Activated naive CD4-positive, alpha-beta T cell treated with anti-CD3 and anti-CD28 coated beads, Interleukin-2, amount 50 U/mL, for 24 hours (primary cell): ENCODE measurements around the gene KDM8.
A peak's percentile ranks its signal among the peaks of the same experiment; 100 is the strongest.

Experiments used
- H3K27ac Mint-ChIP-seq: one replicate; pipeline ENCODE4 v1.8.0; 2021; ENCODE audit warnings: mild to moderate bottlenecking, mixed read lengths
- H3K27me3 Mint-ChIP-seq: one replicate; pipeline ENCODE4 v1.8.0; 2021; ENCODE audit warnings: mixed read lengths
- H3K36me3 Mint-ChIP-seq: one replicate; pipeline ENCODE4 v1.8.0; 2021; ENCODE audit warnings: mixed read lengths
- H3K4me1 Mint-ChIP-seq: one replicate; pipeline ENCODE4 v1.8.0; 2021; ENCODE audit warnings: mixed read lengths
- H3K4me3 Mint-ChIP-seq: one replicate; pipeline ENCODE4 v1.8.0; 2021; ENCODE audit warnings: mild to moderate bottlenecking, mixed read lengths
- H3K9me3 Mint-ChIP-seq: one replicate; pipeline ENCODE4 v1.8.0; 2021; ENCODE audit warnings: mixed read lengths

The KDM8 gene

DNA sequence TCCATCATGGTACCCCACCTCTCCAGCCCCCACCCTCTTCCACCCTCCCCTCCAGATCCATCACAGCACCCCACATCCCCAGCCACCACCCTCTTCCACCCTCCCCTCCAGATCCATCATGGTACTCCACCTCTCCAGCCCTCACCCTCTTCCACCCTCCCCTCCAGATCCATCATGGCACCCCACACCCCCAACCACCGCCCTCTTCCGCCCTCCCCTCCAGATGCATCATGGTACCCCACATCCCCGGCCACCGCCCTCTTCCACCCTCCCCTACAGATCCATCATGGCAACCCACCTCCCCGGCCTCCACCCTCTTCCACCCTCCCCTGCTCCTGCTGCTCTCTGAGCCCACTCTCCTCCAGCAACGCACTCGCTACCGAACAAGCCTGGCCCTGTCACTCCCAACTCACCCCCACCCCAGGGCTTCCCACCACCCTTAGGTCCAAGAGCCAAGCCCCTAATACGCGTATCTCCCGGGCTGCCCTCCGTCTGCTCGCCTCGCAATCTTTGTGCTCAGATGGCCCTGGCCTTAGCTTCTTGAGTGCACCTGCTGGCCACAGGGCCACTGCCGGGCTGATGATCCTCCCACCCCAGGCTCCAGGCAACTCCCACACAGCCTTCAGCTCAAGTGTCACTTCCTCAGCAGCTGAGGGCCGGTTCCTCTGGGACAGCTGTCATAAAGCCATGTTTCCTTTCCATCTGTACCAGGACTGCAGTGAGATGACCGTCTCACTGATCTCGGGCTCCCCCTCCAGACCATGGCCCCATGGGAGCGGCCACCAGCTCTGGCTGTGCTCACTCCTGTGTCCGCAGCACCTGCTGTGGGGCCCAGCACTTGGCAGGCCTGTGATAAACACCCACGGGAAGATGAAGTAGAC, 25.5 kb downstream of the KDM8 start:
- peaks cover 82% of the 10 kb centered on the region for H3K4me1 Mint-ChIP-seq
- peak overlapping the region; percentile 20 for H3K4me3 Mint-ChIP-seq
- H3K27ac Mint-ChIP-seq = peak overlapping the region; percentile 88
- H3K36me3 Mint-ChIP-seq = peaks cover 13% of the 10 kb centered on the region
- no peaks in the 10 kb centered on the region for H3K9me3 Mint-ChIP-seq
- no peaks in the 10 kb centered on the region for H3K27me3 Mint-ChIP-seq

DNA sequence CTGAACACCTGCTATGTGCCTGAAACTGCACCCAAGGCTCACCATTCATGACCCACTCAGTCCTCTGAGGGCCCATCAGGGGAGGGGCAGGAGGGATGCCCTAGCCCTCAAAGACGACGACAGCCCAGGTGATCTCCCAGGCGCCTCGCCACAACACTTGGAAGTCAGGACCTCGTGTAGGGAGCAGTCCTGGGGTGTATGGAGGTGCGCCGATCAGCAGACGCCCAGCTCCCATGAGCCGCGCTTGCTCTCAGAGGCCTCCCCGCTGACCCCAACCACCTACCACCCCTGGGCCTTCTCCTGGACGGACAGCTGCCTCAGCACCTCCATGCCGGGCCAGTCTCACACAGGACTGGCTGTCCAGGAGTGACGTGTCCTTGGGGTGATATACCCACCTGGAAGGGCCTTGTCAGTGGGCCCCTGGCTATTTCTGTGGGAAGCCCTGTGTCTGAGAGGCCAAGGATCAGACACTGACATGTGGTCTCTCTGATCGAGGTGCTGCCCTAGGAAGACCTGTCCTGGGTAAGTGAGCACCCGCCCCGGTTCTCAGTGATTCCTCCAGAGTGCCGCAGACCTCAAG, 26.7 kb downstream of the KDM8 start:
- Mint-ChIP-seq H3K4me1 (peaks cover 89% of the 10 kb centered on the region), H3K4me3 (peak overlapping the region; percentile 66), H3K27me3 (no peaks in the 10 kb centered on the region), H3K36me3 (peaks cover 15% of the 10 kb centered on the region), H3K27ac (peak overlapping the region; percentile 80), H3K9me3 (no peaks in the 10 kb centered on the region)

DNA sequence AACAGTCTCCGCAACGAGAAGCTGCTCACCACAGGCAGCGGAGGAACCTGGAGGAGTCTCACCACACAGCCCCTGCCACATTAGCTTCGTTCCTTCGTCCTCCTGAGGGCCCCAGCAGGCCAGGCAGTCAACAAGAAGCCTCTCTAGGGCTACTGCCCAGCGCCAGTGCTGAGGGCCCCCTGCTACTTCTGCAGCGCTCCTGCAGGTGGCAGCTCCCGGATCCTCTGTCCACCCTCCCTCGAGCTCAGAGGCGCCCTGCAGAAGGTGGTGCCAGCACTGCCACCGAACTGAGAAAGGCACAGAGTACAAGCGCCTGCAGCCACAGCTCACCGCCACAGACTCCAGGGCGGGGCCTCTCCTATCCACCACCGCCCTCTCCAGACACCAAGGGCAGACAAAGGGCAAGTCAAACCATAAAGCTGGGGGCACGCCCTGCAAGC, 27.3 kb downstream of the KDM8 start:
- Mint-ChIP-seq H3K4me1 (peaks cover 93% of the 10 kb centered on the region), H3K9me3 (no peaks in the 10 kb centered on the region), H3K36me3 (peaks cover 16% of the 10 kb centered on the region), H3K27me3 (no peaks in the 10 kb centered on the region), H3K27ac (peak overlapping the region; percentile 92), H3K4me3 (peak overlapping the region; percentile 66)

DNA sequence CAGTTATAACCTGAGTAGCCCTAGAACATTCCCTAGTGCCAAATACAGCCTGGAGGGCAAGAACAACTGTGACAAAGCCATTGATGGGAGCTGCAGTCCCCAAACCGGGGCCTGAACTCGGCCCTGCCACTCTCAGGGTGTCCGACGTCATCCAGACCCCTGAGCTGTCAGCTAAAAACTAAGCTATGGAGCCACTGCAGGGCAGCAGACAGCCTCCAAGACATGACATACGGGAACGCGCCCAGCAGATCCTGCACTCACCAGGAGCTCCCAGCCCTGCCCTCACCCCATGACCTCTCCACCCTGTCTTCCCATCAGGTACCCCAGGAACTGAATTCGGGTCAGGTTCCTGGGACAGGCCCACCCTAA, 28.4 kb downstream of the KDM8 start:
- Mint-ChIP-seq H3K27ac (peak overlapping the region; percentile 97), H3K9me3 (no peaks in the 10 kb centered on the region), H3K27me3 (no peaks in the 10 kb centered on the region), H3K36me3 (peaks cover 13% of the 10 kb centered on the region), H3K4me1 (peaks cover 89% of the 10 kb centered on the region), H3K4me3 (peak overlapping the region; percentile 74)

DNA sequence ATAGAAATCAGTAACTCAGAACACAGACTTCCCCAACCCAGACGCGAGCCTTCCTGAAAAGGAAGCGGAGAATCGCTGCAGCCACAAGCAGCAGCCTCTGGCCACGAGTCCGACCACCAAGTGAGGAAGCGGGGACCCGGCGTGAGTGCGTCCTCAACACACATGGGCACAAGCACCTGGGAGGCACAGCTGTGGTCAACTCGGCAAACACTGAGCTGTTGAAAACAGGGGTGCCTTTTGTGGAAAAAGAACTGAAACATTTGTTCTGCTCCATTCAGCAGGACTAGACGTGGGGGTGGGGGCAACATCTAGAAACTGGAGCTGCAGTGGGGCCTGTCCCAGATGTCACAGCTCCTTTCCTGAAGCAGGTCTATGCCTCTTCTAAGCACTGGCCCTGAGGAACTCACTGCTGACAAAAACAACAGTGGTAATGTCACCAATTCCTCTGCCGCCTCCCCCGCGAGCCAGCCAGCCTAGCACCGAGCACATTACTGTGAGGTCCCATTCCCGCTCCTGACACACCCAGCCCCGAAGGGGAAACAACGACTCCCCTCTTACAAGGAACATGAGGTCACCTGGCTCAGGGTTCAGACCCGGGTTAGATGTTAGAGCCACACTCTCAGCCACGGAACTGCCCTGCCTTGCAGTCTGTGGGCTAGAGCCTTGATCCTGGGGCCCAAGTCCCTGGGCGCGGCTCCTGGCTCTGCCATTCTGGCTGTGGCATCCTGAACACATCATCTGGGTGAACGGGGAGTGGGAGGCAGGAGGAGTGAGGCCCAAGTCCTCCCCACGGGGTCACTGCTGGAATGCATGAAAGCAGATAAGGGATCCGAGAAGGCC, 29.0 kb downstream of the KDM8 start:
- Mint-ChIP-seq H3K36me3 (peaks cover 11% of the 10 kb centered on the region), H3K27ac (peak overlapping the region; percentile 97), H3K27me3 (no peaks in the 10 kb centered on the region), H3K4me1 (peaks cover 89% of the 10 kb centered on the region), H3K9me3 (no peaks in the 10 kb centered on the region), H3K4me3 (peak overlapping the region; percentile 74)

DNA sequence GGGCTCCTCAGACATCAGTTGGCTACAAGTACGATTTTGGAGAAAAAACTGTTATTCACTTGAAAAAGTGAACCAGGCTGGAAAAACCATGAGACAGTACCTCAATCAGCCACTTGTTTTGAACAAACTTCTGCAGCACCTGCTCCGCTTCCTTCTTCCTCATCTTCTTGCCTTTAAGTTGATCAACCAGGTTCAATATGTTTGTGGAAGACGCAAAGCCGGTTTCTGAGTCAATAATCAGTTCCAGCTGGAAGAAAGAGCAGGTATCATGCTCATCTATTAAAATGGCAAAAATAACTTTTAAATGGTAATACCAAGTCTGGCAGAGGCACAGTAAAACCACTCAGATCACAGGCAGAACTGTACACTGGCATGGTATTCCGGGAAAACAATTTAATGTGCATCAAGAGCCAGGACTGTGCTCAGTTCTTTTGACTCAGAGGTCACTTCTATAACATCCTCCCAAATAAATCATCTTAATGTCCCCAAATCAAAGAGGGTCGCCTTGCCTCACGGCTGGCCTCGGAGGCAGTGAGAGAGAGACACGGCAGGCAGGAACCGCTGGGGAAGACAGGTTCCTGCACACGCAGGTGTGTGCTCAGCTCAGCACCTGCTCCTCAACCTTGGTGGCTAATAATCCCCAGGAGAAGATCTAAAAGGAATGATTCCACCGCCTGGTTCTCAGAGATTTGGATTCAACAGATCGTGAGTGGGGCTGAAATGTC, 29.7 kb downstream of the KDM8 start:
- H3K27ac Mint-ChIP-seq = peak overlapping the region; percentile 97
- no peaks in the 10 kb centered on the region for H3K27me3 Mint-ChIP-seq
- no peaks in the 10 kb centered on the region for H3K9me3 Mint-ChIP-seq
- H3K4me1 Mint-ChIP-seq = peaks cover 92% of the 10 kb centered on the region
- peaks cover 11% of the 10 kb centered on the region for H3K36me3 Mint-ChIP-seq
- peak overlapping the region; percentile 74 for H3K4me3 Mint-ChIP-seq

DNA sequence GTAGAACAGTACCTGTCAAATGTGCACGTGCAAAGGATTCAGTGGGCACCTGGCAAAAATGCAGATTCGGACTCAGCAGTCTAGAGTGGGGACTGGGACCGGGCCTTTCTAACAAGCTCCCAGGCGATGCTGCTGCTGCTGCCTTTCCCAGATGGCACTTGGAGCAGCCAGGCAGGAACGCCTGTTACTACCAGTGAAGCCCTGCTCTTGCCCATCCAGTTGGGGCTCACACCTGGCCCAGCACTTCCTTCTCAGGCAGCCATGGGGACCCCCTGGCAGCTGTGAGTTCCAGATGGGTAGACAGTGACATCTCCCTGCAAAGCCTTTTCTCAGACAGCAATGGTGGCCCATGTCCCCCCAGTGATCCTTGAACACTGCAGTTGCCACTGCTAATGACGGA, 30.4 kb downstream of the KDM8 start:
- peaks cover 11% of the 10 kb centered on the region for H3K36me3 Mint-ChIP-seq

DNA sequence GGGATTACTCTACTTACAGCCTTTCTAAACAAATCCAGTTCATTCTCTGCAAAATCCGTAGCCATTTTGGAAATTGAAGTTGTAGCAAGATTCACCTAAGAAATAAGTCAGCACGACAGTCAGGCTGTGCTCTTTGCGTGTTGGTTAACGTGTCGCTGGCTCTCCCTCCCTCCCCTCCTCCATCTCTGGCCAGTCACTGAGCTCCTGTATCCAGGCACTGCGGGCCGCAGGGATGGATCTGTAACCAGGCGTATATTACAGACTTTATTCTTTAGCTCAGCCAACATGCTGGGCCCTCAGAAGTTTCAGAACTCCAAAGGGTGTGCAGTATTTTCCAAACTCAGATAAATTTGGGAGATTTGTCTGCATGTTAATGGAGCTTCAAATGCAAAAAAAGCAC, 30.8 kb downstream of the KDM8 start:
- peak overlapping the region; percentile 80 for H3K4me3 Mint-ChIP-seq
- H3K36me3 Mint-ChIP-seq = peaks cover 11% of the 10 kb centered on the region
- H3K27ac Mint-ChIP-seq = peak overlapping the region; percentile 97
- no peaks in the 10 kb centered on the region for H3K27me3 Mint-ChIP-seq
- no peaks in the 10 kb centered on the region for H3K9me3 Mint-ChIP-seq
- peaks cover 92% of the 10 kb centered on the region for H3K4me1 Mint-ChIP-seq

More for the DNA sequence above, 30.4 kb downstream of the KDM8 start:
- H3K27me3 Mint-ChIP-seq = no peaks in the 10 kb centered on the region
- peaks cover 92% of the 10 kb centered on the region for H3K4me1 Mint-ChIP-seq
- H3K9me3 Mint-ChIP-seq = no peaks in the 10 kb centered on the region
- peak overlapping the region; percentile 74 for H3K4me3 Mint-ChIP-seq
- peak overlapping the region; percentile 97 for H3K27ac Mint-ChIP-seq

DNA sequence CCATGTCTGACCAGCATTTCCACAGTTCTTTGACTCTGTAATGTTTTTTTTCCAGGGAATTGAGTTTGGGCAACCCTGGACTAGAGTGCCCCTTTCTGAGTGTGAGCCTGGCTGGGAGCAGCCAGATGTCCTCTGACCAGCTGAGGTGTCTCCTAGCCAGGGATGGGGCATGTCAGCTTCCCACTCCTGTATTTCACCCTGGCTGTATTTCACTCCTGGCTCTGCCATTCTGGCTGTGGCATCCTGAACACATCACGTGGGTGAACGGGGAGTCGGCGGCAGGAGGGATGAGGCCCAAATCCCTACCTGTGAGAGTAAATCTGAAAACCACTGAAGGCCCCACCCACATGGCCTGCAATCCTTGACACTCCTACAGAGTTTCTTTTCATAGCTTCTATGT, 31.3 kb downstream of the KDM8 start:
- peak overlapping the region; percentile 80 for H3K4me3 Mint-ChIP-seq
- peaks cover 11% of the 10 kb centered on the region for H3K36me3 Mint-ChIP-seq
- no peaks in the 10 kb centered on the region for H3K27me3 Mint-ChIP-seq
- H3K27ac Mint-ChIP-seq = peak overlapping the region; percentile 100
- peaks cover 93% of the 10 kb centered on the region for H3K4me1 Mint-ChIP-seq
- no peaks in the 10 kb centered on the region for H3K9me3 Mint-ChIP-seq

DNA sequence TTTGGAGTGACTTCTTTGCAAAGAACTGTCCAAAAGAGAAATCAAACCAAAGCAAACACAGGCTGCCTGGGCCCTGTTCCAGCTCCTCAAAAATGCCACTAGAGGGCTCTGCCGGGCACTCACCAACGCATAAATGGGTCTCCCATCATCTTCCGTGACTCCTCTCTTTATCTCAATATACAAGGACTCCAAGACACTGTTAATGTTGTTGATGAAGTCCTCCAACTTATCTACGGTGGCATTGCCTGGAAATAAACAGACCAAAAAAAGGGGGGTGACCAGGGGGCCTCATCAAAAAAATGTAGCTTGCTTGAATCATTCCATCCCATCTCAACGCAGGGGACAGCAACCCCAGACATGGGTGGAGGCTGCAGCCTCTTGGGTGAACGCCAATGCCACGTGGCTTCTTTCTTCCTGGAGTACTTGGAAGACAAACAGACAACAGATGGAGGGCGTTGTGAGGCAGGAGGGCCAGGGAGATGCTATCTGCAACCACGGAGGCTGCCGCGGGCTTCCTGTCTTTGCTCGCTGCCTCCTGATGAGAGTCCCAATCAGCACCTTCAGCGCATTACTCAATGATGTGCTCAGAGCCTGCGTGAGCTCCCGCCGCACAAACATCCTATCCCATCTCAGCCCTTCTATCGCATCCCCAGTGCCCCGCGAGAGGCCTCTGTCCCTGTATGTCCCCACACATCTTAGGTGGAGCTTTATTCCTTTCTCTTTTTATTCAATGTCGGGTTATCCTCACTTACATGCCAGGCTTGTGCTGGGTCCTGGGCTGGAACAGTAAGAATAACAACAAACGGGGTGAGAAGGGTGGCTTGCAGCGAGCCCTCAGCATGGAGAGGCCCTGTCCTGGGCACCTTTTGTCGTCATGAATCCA, 32.0 kb downstream of the KDM8 start:
- Mint-ChIP-seq H3K4me3 (peak overlapping the region; percentile 80), H3K36me3 (peaks cover 15% of the 10 kb centered on the region), H3K27me3 (no peaks in the 10 kb centered on the region), H3K27ac (peak overlapping the region; percentile 100), H3K9me3 (no peaks in the 10 kb centered on the region), H3K4me1 (peaks cover 95% of the 10 kb centered on the region)

DNA sequence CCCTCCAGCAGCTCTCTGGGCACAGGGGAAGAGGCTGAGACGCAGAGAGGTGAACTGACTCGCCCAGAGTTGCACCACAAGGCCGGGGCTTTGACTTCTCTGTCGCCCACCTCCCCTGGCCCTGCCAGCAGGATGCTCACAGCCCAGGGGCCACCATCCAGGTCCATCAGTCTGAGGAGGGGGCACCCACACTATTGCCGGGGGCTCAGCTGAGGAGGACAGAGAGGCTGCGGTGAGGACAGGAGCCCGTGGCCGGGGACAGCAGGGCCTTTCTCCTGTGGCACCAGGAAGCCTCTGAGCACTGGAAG, 32.6 kb downstream of the KDM8 start:
- Mint-ChIP-seq H3K27ac (peak overlapping the region; percentile 100), H3K27me3 (no peaks in the 10 kb centered on the region), H3K4me1 (peaks cover 92% of the 10 kb centered on the region), H3K36me3 (peaks cover 13% of the 10 kb centered on the region), H3K4me3 (peak overlapping the region; percentile 80), H3K9me3 (no peaks in the 10 kb centered on the region)

DNA sequence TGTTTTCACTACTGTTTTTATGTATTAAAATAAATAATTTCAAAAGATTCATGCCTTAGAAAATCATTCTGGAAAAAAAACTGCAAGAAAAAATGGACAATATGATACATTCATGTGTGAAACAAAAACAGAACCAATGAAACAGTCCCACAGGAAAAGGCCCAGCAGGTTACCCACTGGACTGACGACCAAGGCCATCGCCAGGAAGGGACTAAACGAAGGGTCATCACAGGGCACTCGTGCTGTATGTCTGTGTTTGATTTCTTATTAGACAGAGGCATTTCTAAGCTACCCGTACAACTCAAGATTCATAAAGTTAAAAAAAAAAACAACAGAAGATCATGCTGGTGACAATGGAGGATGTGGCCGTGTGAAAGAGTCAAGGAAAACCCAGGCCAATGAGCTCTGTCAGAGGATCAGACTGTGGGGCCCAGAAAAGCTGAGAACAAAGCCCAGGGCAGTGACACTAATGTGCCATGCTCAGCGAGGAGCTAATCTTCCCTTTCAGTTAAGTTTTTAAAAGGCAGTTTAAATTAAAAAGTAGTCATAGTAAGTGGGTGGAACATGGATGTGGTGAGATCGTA, 33.4 kb downstream of the KDM8 start:
- H3K27me3 Mint-ChIP-seq = no peaks in the 10 kb centered on the region
- H3K27ac Mint-ChIP-seq = peak overlapping the region; percentile 100
- H3K9me3 Mint-ChIP-seq = no peaks in the 10 kb centered on the region
- H3K4me1 Mint-ChIP-seq = peaks cover 92% of the 10 kb centered on the region
- peak overlapping the region; percentile 84 for H3K4me3 Mint-ChIP-seq
- peaks cover 11% of the 10 kb centered on the region for H3K36me3 Mint-ChIP-seq

DNA sequence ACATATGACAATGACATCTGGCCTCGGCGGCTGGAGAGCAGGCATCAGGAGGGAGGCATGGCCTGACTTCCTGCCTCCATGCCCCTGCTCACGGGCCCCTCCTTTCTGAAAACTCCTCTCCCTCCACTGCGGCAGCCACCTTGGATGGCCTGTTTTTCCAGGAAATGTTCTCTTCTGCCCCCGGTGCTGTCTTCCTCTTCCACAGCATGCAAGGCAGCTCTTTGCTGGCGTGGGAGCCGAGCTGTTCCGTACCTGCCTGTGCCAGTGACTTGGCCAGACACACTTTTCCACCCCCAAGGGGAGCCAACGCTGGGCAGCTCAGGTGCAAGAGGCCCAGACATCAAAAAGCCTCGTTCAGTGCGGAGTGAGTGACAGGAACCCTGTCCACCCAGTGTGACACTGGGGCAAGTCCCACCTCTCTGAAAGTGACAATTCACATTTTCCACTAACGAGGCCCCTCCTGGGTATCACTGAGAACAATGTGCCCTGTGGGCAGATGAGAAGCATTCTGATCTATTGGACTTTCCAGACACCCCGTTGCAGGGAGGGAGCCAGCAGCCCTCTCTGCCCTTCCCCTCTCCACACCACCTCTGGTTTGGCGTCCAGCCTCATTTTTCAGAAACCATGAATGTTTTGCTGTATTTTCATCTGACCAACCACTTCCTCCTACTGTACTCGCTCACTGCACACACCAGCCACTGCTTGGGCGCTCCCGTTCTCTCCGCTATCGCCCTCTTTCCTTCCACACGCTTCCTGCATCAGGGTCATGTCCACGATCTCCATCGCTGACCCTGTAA, 34.1 kb downstream of the KDM8 start:
- Mint-ChIP-seq H3K27ac (peak overlapping the region; percentile 100), H3K4me1 (peaks cover 92% of the 10 kb centered on the region), H3K27me3 (no peaks in the 10 kb centered on the region), H3K9me3 (no peaks in the 10 kb centered on the region), H3K4me3 (peak overlapping the region; percentile 84), H3K36me3 (peaks cover 7% of the 10 kb centered on the region)
